Measurements from ENCODE around the gene CBARP. TPM values are rescaled to one million over a fixed set of nuclear protein-coding genes. Genes with fewer than 3 reads are reported as not detected.
A peak's percentile ranks its signal among the peaks of the same experiment; 100 is the strongest.
"Not testable (repeated sequence)": the region's sequence is repeated elsewhere in the genome, so short reads cannot be mapped to it uniquely, and the experiment has no call there.

The CBARP gene
- total and polyA plus RNA-seq, 2 of the 13 experiments (the other 11 are each of a cell fraction or from before 2014, with no cell fraction given), result 1.2 to 1.4 TPM

- TF ChIP-seq HIC2 (CRISPR knock-in tag; IDR thresholded peaks at IDR 0.05; ENCODE audit: low read depth) (peak; percentile 52; the same call in 1 of the 2 replicates), GMEB1 (CRISPR knock-in tag; IDR thresholded peaks at IDR 0.05; ENCODE audit: borderline replicate concordance) (peak; percentile 19; the same call in 1 of the 2 replicates), POLR2G (IDR thresholded peaks at IDR 0.05; ENCODE audit: low read depth, low read length) (peak; percentile 54), ESRRA (CRISPR knock-in tag; IDR thresholded peaks at IDR 0.05; ENCODE audit: low read depth) (peak; percentile 67), ZFY (CRISPR knock-in tag; IDR thresholded peaks at IDR 0.05) (0 out of 2 replicates have a peak, but pooled peaks have one; percentile 1), ATF7-NPFF (CRISPR knock-in tag; IDR thresholded peaks at IDR 0.05; ENCODE audit: low read depth) (0 out of 2 replicates have a peak, but pooled peaks have one; percentile 22), RBM22 (optimal IDR thresholded peaks at IDR 0.05; ENCODE audit: low read length) (peak; percentile 72), EP300 (IDR thresholded peaks at IDR 0.05; ENCODE audit: low read depth in 2 of 2, low read length in 2 of 2) (peak in 1 of 2 experiments; percentile 49; a peak in 2 of 4 replicates), ZNF567 (CRISPR knock-in tag; IDR thresholded peaks at IDR 0.05; ENCODE audit: borderline replicate concordance) (0 out of 2 replicates have a peak, but pooled peaks have one; percentile 62), ZNF225 (CRISPR knock-in tag; IDR thresholded peaks at IDR 0.05) (peak; percentile 79; the same call in 1 of the 2 replicates), ZNF451 (CRISPR knock-in tag; IDR thresholded peaks at IDR 0.05) (peak; percentile 61; the same call in 1 of the 2 replicates)
- TF ChIP-seq, protein P1, sequence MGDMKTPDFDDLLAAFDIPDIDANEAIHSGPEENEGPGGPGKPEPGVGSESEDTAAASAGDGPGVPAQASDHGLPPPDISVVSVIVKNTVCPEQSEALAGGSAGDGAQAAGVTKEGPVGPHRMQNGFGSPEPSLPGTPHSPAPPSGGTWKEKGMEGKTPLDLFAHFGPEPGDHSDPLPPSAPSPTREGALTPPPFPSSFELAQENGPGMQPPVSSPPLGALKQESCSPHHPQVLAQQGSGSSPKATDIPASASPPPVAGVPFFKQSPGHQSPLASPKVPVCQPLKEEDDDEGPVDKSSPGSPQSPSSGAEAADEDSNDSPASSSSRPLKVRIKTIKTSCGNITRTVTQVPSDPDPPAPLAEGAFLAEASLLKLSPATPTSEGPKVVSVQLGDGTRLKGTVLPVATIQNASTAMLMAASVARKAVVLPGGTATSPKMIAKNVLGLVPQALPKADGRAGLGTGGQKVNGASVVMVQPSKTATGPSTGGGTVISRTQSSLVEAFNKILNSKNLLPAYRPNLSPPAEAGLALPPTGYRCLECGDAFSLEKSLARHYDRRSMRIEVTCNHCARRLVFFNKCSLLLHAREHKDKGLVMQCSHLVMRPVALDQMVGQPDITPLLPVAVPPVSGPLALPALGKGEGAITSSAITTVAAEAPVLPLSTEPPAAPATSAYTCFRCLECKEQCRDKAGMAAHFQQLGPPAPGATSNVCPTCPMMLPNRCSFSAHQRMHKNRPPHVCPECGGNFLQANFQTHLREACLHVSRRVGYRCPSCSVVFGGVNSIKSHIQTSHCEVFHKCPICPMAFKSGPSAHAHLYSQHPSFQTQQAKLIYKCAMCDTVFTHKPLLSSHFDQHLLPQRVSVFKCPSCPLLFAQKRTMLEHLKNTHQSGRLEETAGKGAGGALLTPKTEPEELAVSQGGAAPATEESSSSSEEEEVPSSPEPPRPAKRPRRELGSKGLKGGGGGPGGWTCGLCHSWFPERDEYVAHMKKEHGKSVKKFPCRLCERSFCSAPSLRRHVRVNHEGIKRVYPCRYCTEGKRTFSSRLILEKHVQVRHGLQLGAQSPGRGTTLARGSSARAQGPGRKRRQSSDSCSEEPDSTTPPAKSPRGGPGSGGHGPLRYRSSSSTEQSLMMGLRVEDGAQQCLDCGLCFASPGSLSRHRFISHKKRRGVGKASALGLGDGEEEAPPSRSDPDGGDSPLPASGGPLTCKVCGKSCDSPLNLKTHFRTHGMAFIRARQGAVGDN (CRISPR knock-in tag; IDR thresholded peaks at IDR 0.05), result peak; percentile 83
- not testable (repeated sequence) for TF ChIP-seq EP300 (CRISPR knock-in tag; IDR thresholded peaks at IDR 0.05; ENCODE audit: borderline replicate concordance)
- TF ChIP-seq, protein P2, sequence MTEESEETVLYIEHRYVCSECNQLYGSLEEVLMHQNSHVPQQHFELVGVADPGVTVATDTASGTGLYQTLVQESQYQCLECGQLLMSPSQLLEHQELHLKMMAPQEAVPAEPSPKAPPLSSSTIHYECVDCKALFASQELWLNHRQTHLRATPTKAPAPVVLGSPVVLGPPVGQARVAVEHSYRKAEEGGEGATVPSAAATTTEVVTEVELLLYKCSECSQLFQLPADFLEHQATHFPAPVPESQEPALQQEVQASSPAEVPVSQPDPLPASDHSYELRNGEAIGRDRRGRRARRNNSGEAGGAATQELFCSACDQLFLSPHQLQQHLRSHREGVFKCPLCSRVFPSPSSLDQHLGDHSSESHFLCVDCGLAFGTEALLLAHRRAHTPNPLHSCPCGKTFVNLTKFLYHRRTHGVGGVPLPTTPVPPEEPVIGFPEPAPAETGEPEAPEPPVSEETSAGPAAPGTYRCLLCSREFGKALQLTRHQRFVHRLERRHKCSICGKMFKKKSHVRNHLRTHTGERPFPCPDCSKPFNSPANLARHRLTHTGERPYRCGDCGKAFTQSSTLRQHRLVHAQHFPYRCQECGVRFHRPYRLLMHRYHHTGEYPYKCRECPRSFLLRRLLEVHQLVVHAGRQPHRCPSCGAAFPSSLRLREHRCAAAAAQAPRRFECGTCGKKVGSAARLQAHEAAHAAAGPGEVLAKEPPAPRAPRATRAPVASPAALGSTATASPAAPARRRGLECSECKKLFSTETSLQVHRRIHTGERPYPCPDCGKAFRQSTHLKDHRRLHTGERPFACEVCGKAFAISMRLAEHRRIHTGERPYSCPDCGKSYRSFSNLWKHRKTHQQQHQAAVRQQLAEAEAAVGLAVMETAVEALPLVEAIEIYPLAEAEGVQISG (CRISPR knock-in tag; IDR thresholded peaks at IDR 0.05), result peak; percentile 30; the same call in 1 of the 2 replicates
- TF ChIP-seq, protein P3, sequence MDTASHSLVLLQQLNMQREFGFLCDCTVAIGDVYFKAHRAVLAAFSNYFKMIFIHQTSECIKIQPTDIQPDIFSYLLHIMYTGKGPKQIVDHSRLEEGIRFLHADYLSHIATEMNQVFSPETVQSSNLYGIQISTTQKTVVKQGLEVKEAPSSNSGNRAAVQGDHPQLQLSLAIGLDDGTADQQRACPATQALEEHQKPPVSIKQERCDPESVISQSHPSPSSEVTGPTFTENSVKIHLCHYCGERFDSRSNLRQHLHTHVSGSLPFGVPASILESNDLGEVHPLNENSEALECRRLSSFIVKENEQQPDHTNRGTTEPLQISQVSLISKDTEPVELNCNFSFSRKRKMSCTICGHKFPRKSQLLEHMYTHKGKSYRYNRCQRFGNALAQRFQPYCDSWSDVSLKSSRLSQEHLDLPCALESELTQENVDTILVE (CRISPR knock-in tag; IDR thresholded peaks at IDR 0.05), result peak; percentile 57; the same call in 1 of the 2 replicates
These were observed 8.7 kb upstream of the CBARP start (continued) for GRCh38 chr19:1246265-1247087.
